B cell (primary cell): Measurements from ENCODE around the gene SFMBT2. TPM values are rescaled to one million over a fixed set of nuclear protein-coding genes. Genes with fewer than 3 reads are reported as not detected.

ENCODE experiments used
- ATAC-seq: fragments of 200-7000 bp; cut with Tn5 transposase; one replicate; pipeline ENCODE4 v1.10.0; 2021; ENCODE audit warnings: low read depth, mild to moderate bottlenecking, moderate number of reproducible peaks, moderate library complexity
- CTCF ChIA-PET: fragments of 350-600 bp; sonication (Branson Sonifier 250); formaldehyde crosslinking; loops from one replicate; lab custom pipeline; 2021; ENCODE audit warnings: antibody characterized with exemption, inconsistent platforms; lab: Charles Lee
- POLR2A ChIA-PET: fragments of 350-600 bp; sonication (Branson Sonifier 250); formaldehyde crosslinking; loops from one replicate; lab custom pipeline; 2021; ENCODE audit warnings: antibody characterized with exemption; lab: Charles Lee
- DNase-seq: peaks from one replicate; pipeline ENCODE4 v3.0.0; 2013
- H2AFZ ChIP-seq: 2 replicates; pipeline ENCODE4 v1.6.1; 2012; ENCODE audit warnings: mild to moderate bottlenecking, low read depth, low read length; ENCODE audit not compliant: insufficient read depth, poor library complexity, severe bottlenecking
- H3K27ac ChIP-seq, 2 donors: 1 replicate in 1 of 2; 2 replicates in 1 of 2; pipeline ENCODE4 v1.5.1; 2012 to 2013; ENCODE audit warnings: low read length in 2 of 2, mild to moderate bottlenecking in 2 of 2, moderate library complexity in 1 of 2
- H3K27me3 ChIP-seq, 4 experiments: fragments of 200-600 bp in 1 of 4; sonication (generic) in 1 of 4; replicated peaks in 1 of 4; 1 replicate in 2 of 4; 2 replicates in 2 of 4; pipeline versions ENCODE4 v1.6.1 to v1.7.0; 2013 to 2016; ENCODE audit warnings: low read length in 3 of 4, mild to moderate bottlenecking in 2 of 4, mixed read lengths in 1 of 4, moderate library complexity in 1 of 4; ENCODE audit not compliant: insufficient read depth in 4 of 4, control insufficient read depth in 3 of 4; ENCODE audit errors: control extremely low read depth in 1 of 4
- H3K36me3 ChIP-seq, 2 experiments: replicated peaks in 1 of 2; 1 replicate in 1 of 2; 2 replicates in 1 of 2; pipeline versions ENCODE4 v1.6.1 to v1.7.1; 2013; ENCODE audit warnings: low read length in 1 of 2; ENCODE audit not compliant: insufficient read depth in 2 of 2, control insufficient read depth in 1 of 2; ENCODE audit errors: control extremely low read depth in 1 of 2, extremely low read depth in 1 of 2
- H3K4me1 ChIP-seq, 2 donors: fragments of 200-600 bp in 1 of 2; sonication (generic) in 1 of 2; 1 replicate in 1 of 2; 2 replicates in 1 of 2; pipeline versions ENCODE4 v1.5.1 to v1.6.1; 2013 to 2017; ENCODE audit warnings: low read length in 2 of 2; ENCODE audit not compliant: control insufficient read depth in 2 of 2, insufficient read depth in 2 of 2
- H3K4me2 ChIP-seq: replicated peaks from 2 replicates; pipeline ENCODE3; 2012; ENCODE audit warnings: mild to moderate bottlenecking, low read depth, low read length; ENCODE audit not compliant: poor library complexity, severe bottlenecking
- H3K4me3 ChIP-seq, 5 experiments: fragments of 200-600 bp in 1 of 5; sonication (generic) in 1 of 5; 1 replicate in 3 of 5; 2 replicates in 2 of 5; pipeline versions ENCODE4 v1.5.1 to v1.7.0; 2011 to 2016; ENCODE audit warnings: low read length in 4 of 5, mild to moderate bottlenecking in 4 of 5, low read depth in 2 of 5, control low read depth in 1 of 5, moderate library complexity in 1 of 5; ENCODE audit not compliant: insufficient read depth in 1 of 5; ENCODE audit errors: control extremely low read depth in 1 of 5, extremely low read depth in 1 of 5
- H3K79me2 ChIP-seq: fragments of 200-600 bp; sonication (generic); one replicate; pipeline ENCODE4 v1.6.0; 2016; ENCODE audit warnings: low read length; ENCODE audit not compliant: control insufficient read depth, insufficient read depth
- H3K9ac ChIP-seq: fragments of 200-600 bp; sonication (generic); 2 replicates; pipeline ENCODE4 v1.6.1; 2017; ENCODE audit warnings: mild to moderate bottlenecking, low read length, moderate library complexity
- H3K9me3 ChIP-seq, 3 donors: one replicate each; pipeline versions ENCODE4 v1.6.1 to v1.7.1; 2013; ENCODE audit warnings: low read length in 2 of 3; ENCODE audit not compliant: control insufficient read depth in 2 of 3, insufficient read depth in 1 of 3; ENCODE audit errors: control extremely low read depth in 1 of 3
- H4K20me1 ChIP-seq: 2 replicates; pipeline ENCODE4 v1.6.0; 2012; ENCODE audit warnings: mild to moderate bottlenecking, low read length; ENCODE audit not compliant: insufficient read depth, control insufficient read depth, poor library complexity, severe bottlenecking
- H3K27ac Mint-ChIP-seq: one replicate; pipeline ENCODE4 v1.8.0; 2021; ENCODE audit warnings: mixed read lengths
- H3K27me3 Mint-ChIP-seq: one replicate; pipeline ENCODE4 v1.8.0; 2021; ENCODE audit warnings: mixed read lengths
- H3K4me1 Mint-ChIP-seq: one replicate; pipeline ENCODE4 v1.8.0; 2021; ENCODE audit warnings: mixed read lengths
- H3K4me3 Mint-ChIP-seq: one replicate; pipeline ENCODE4 v1.8.0; 2021; ENCODE audit warnings: mixed read lengths
- H3K9me3 Mint-ChIP-seq: one replicate; pipeline ENCODE4 v1.8.0; 2022; ENCODE audit warnings: mixed read lengths; ENCODE audit not compliant: insufficient read depth
- CTCF ChIP-seq: fragments of 200-600 bp; IDR thresholded peaks from one replicate; pipeline ENCODE4 v1.8.0; 2022; ENCODE audit warnings: antibody characterized with exemption, mild to moderate bottlenecking
- EZH2 ChIP-seq: IDR thresholded peaks from 2 replicates; pipeline ENCODE4 v1.6.1; 2012; ENCODE audit warnings: borderline replicate concordance, low read depth, mild to moderate bottlenecking, moderate library complexity, low read length; ENCODE audit not compliant: insufficient read depth, poor library complexity, severe bottlenecking
- WGBS: methylation state at CpG from one replicate; pipeline ENCODE4 v1.1.5; 2013; ENCODE audit warnings: missing lambda C conversion rate; ENCODE audit not compliant: insufficient coverage; 5-methylcytosine and 5-hydroxymethylcytosine counted together
- intact Hi-C: fragments of 100-400 bp; cut with micrococcal nuclease; formaldehyde crosslinking; loops from one replicate; pipeline ENCODE4 v1.10.0; 2022
- polyA plus RNA-seq: library from polyadenylated mRNA; depleted of rRNA; stranded (reverse); fragments of >200 nt; gene quantifications from 2 replicates; pipeline ENCODE4 v1.2.3, GENCODE V29; 2012
- total RNA-seq, 2 donors: library from RNA; stranded (reverse); fragments of 120-200 nt in 1 of 2; gene quantifications; 1 replicate in 1 of 2; 2 replicates in 1 of 2; pipeline versions ENCODE4 v1.2.3 to v1.2.4, GENCODE V29; 2013 to 2022

The SFMBT2 gene
- total and polyA plus RNA-seq, 2 donors (not counting 1 experiment from before 2014, with no cell fraction given) = 2.3 to 24.0 TPM

GRCh38 chr10:7152982-7153381 is 257.9 kb downstream of the SFMBT2 start:
- POLR2A ChIA-PET = interaction anchor here (0.6 kb wide), 1 partner anchor 176 kb away, joined by 5 read pairs; no protein-coding TSS in a partner anchor

More at GRCh38 chr10:7152982-7153381, 257.9 kb downstream of the SFMBT2 start:
- Mint-ChIP-seq H3K4me1 (peaks cover 21% of the 10 kb centered on the region), H3K27ac (no peak overlapping the region), H3K27me3 (peaks cover 14% of the 10 kb centered on the region), H3K9me3 (no peaks in the 10 kb centered on the region), H3K4me3 (no peak overlapping the region)
- peaks cover 0 to 3% (median 0%) of the 10 kb centered on the region in 4 experiments for H3K27me3 ChIP-seq
- no peak overlapping the region for H3K27ac ChIP-seq
- ATAC-seq = no peak
- DNase-seq = no peak
- peaks cover 17 to 19% of the 10 kb centered on the region in 2 donors for H3K4me1 ChIP-seq
- intact Hi-C loops = no loop called here
- no peak overlapping the region for H3K9ac ChIP-seq
- CTCF ChIA-PET = interaction anchor here (0.6 kb wide), 1 partner anchor 59 kb away, joined by 3 read pairs; no protein-coding TSS in a partner anchor
- TF ChIP-seq CTCF = no peak
- no peak for TF ChIP-seq EZH2
- WGBS = no CpG with 5 or more reads among the region's 3 CpGs
- no peaks in the 10 kb centered on the region for H4K20me1 ChIP-seq
- H3K36me3 ChIP-seq = no peaks in the 10 kb centered on the region
- no peak overlapping the region for H3K4me3 ChIP-seq
- H2AFZ ChIP-seq = no peak overlapping the region
- no peaks in the 10 kb centered on the region for H3K9me3 ChIP-seq
- H3K4me2 ChIP-seq = no peak overlapping the region
- no peaks in the 10 kb centered on the region for H3K79me2 ChIP-seq
